HG03571 (cell line): ENCODE measurements around the gene ADGRB2.

Experiments used
- ATAC-seq: cut with Tn5 transposase; IDR thresholded peaks from one replicate; pipeline ENCODE4 v1.9.1; 2021; ENCODE audit not compliant: unreplicated experiment

ADGRB2 gene

GRCh38 chr1:31765516-31765915 is 1.4 kb upstream of the ADGRB2 start:
- no peak for ATAC-seq

DNA sequence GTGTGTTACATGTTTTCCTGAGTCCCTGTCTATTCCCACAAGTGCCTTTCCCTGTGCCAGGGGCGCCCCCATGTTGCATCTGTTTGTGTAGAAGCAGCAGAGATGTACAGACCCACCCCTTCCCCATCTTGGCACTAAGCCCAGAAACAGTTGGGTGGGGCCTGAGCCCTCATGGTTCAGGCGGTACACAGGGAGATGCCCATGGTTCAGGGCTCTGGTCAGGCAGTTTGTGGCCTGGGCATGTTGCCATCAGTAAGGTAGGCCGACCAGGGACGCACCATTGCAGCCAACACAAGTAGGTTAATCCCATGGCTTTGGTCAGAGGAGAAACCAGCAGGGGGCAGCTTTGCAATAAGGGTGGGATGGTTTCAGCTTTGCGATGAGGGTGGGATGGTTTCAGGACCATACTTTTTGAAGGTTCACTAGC is 914 bp upstream of the ADGRB2 start:
- ATAC-seq: no peak

- no peak for ATAC-seq
Observed at GRCh38 chr1:31763671-31764311, 349 bp downstream of the ADGRB2 start.

DNA sequence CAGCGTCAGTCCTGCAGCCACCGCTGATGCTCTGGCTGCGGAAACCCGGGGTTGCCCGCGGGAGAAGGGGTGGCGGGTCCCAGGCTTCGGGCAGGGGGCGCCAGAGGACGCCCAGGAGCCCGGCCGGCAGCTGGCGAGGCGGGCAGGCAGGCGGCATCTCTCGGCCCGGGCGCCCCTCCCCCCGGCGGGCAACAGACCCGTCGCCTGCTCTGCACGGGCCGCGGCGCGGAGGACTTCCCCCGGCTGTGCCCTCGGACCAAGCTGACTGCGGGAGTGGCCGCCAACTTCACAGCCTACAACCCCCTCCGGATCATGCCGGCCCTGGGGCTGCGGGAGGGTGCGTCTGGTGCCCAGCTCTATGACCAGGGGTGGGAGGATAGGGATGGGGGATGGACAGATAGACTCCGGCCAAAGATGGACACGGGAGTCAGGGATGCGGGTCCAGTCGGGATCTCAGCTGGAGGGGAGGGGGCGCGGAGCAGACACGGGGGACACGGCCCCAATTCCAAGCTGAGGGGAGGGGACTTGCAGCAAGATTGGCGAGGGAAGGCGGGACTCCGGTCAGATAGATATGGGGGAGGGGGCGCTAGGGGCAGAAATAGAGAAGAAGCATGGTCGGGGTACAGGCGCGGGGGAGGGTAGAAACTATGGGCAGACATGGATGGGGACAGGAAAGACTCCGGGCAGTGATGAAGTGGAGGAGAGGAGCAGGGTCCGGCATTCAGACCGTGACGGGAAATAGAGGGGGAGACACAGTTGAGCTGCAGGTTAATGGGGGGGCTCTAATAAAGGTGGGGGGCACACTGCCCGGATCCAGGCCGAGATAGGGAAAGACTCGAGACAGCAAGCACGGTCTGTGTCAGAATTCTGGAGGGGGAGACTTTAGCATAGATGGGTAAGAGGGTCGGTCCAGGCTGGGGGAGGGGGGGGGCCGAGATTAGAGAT is 1.1 kb downstream of the ADGRB2 start:
- no peak for ATAC-seq

DNA sequence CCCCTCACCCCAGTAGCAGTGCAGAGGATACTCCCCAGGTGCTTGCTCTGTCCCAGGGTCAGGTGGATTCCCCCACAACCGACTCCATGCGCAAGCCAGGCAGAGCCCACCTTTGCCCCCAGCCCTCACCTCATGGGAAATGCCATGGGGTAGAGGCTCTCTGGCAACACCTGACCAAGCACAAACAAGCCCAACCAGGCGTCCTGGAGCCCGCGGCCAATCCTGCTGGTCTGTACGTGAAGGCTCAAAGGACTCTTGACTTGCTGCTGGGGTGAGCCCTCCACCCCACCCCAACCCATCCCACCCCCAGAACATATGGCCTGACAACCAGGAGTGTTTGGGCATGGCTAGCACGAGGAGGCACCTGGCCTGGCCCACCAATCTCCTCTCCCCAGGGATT is 1.8 kb downstream of the ADGRB2 start:
- ATAC-seq: no peak

DNA sequence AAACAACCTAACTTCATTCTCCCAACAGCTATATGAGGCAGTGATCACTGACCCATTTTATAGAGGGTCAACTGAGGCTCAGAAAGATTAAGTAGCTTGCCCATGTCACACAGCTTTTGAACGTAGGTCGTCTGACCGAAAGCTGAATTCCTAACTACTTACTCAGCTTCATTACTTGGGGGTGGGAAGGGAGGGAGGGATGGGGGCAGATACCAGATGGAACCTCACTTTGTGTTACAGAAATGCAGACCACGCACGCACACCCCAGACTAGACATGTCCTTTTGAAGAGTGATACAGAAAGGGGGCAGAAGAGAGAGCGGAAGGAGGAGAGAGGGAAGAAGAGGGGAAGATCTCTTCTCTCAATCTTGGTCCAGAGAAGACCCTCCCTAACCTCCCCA is 2.3 kb downstream of the ADGRB2 start:
- no peak for ATAC-seq

DNA sequence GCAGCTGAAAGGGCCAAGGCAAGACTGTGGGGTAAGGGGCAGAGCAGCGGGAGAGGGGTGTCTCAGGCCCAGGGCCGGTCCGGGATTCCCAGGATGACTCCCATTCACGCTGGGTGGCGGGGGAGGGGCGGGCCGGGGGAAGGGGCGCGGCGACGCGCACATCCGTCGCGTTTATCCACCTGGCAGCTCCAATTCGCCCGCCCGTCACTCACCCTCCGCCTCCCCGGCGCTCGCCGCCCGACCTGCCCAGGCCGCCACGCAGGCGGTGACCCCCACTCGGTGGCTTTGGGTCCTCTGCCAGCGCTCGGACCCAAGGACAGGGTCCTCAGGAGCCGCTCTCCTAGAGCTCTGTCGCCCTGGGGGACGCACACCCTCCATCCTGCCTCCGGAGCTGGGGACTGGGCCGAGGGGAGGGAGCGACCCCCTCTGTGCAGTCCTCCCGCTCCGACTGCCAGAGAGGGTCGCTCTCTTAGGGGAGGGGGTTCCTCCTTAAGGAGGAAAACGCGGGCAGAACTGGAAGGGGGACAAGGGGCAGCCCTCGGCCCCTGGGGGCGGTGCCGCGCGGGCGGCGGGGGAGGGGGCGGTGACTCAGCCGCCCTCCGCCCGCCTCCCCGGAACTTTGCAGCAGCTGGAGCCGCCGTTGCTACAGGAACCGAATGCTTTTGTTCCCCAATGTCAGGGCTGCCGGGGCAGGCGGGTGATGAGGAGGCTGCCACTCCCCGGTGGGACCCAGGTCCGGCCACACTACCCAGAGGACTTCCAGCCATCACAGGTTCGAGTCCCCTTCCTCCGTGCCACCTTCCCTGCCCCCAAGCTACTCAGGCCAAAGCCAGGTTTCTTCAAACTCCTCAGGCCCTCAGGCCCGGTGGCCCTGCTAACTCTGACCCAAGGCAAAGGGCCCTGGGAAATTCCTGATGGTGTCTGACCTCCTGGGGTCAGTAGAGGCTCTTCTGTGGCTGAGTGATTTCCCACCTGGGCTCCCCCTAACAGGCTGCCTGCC is 3.4 kb downstream of the ADGRB2 start:
- ATAC-seq: no peak

DNA sequence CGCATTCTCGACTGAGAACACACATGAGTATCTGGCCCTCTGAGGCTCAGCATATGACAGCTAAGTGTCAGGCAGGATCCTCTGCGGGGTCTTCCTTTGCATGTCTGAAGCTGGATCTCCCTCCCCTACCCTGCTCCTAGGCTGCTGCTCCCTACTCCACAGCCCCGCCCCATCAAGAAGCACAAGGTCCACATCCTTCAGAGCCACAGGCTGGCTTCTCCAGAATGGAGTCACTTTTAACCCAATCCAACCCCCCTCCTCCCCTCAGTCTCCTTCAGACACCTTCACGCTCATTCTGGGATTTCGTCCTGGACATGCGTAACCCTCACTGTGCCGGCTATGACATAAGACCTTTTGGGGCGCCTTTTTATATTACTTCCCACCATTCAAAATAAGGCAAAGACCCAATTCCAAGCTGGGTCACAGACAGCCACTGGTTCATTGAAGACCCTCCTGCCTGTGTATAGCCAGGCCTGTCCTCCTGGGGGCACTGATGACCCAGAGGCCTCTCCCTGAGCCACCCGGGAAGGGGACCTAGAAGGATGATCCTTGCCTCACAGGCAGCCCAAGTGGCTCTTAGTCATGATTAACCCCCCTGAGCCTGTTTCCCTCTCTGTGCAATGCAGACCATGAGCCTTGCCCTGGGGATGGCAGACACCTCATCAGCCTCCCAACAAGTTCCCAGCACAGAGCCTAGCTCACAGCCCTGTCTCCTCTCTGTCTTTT is 4.7 kb downstream of the ADGRB2 start:
- no peak for ATAC-seq

- no peak for ATAC-seq
Observed at GRCh38 chr1:31758823-31759222, 5.3 kb downstream of the ADGRB2 start.

DNA sequence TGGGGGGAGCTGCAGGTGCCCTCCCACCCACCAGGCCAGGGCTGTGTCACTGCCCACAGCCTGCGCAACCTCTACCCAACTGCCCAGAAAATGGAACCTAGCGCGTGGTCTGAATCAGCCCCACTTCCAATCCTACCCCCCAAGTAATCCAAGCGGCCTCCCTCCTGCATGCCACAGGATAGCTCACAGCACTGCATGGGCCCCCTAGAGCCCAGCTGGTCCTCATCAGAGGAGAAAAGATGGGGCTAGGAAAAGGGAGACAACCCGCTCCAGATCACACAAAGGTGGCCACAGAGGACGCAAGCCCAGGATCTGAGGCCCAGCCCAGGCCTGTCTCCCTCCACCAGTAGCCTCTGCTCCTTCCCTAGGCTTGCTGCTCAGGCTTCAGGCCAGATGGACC is 6.2 kb downstream of the ADGRB2 start:
- ATAC-seq: no peak

GRCh38 chr1:31757204-31757679 is 6.9 kb downstream of the ADGRB2 start:
- ATAC-seq: no peak

GRCh38 chr1:31756578-31756977 is 7.6 kb downstream of the ADGRB2 start:
- ATAC-seq: no peak

- no peak for ATAC-seq
Observed at GRCh38 chr1:31755850-31756492, 8.2 kb downstream of the ADGRB2 start.

GRCh38 chr1:31755197-31755611 is 8.9 kb downstream of the ADGRB2 start:
- no peak for ATAC-seq

GRCh38 chr1:31754397-31754796 is 9.7 kb downstream of the ADGRB2 start:
- no peak for ATAC-seq

GRCh38 chr1:31753707-31754349 is 10.3 kb downstream of the ADGRB2 start:
- no peak for ATAC-seq

DNA sequence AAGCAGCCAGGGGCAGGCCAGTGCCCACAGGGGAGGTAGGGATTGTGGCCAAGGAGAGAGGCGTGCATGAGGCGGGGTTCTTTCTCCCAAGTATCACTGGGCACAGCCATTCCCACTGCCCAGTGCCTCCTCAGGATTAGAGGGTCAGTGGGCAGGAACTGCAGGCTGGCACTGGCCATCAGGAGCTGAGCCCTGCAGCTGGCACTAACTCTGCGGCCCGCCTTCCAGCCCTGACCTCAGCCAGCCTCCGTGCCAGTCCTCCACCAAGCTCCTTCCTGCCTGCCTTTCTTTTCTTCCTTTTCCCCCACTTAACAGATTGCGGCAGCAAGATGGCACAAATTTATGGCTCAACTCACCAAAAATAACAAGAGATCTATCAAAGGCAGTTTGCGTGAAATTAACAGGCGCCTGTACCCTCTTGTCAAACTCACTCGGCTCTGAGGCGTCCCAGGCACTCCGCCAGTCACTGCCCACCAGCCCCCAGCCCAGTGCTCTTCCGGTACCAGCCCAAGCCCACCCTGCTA is 11.1 kb downstream of the ADGRB2 start:
- no peak for ATAC-seq

GRCh38 chr1:31752258-31752657 is 11.9 kb downstream of the ADGRB2 start:
- no peak for ATAC-seq

DNA sequence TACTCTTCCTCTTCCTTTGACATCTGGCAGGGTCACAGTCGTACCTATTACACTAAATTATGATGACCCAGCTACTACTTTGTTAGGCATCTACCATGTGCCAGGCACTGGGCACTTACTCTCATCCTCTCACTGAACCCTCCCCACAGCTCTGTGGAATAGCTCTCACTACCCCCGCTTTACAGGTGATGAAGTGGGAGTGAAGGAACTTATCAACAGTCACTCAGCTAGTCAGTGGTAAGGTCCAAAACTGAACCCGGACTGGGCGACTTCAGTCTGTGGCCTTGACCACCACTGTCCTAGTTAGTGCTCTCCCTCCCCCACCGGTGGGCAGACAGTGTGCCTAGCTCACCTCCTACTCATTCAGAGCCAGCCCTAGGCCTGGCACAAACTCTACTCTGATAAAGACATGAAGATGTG is 12.3 kb downstream of the ADGRB2 start:
- no peak for ATAC-seq
